ENCODE data around the gene SAP25.

GRCh38 chr7:100552532-100552931, 21.2 kb downstream of the SAP25 start:
- TF ChIP-seq CTCF (optimal IDR thresholded peaks at IDR 0.05 in 1 of 3, IDR thresholded peaks at IDR 0.05 in 1 of 3, conservative IDR thresholded peaks at IDR 0.05 in 1 of 3; ENCODE audit: extremely low read depth in 1 of 3, insufficient read depth in 2 of 3, low read length in 3 of 3) (no peak), EZH2 (IDR thresholded peaks at IDR 0.05; ENCODE audit: low read length) (no peak)
